ENCODE data around the gene ATXN10.

The ATXN10 gene

GRCh38 chr22:45866126-45866645 is 194.6 kb downstream of the ATXN10 start:
- DNase-seq: peak; percentile 27

GRCh38 chr22:45866646-45867117 is 195.0 kb downstream of the ATXN10 start:
- DNase-seq: no peak

GRCh38 chr22:45867118-45867905 is 195.7 kb downstream of the ATXN10 start:
- no peak for DNase-seq

GRCh38 chr22:45867906-45868555 is 196.4 kb downstream of the ATXN10 start:
- DNase-seq: no peak

- no peak for DNase-seq
These were observed 197.1 kb downstream of the ATXN10 start for GRCh38 chr22:45868571-45869339.

- no peak for DNase-seq
These were observed 197.8 kb downstream of the ATXN10 start for GRCh38 chr22:45869340-45869847.

GRCh38 chr22:45870011-45870410 is 198.4 kb downstream of the ATXN10 start:
- no peak for DNase-seq

GRCh38 chr22:45871721-45872120 is 200.1 kb downstream of the ATXN10 start:
- no peak for DNase-seq

GRCh38 chr22:45872659-45873263 is 201.1 kb downstream of the ATXN10 start:
- DNase-seq: no peak

- no peak for DNase-seq
These were observed 204.8 kb downstream of the ATXN10 start for GRCh38 chr22:45876136-45877035.

GRCh38 chr22:45877036-45877380 is 205.4 kb downstream of the ATXN10 start:
- DNase-seq: no peak

- no peak for DNase-seq
These were observed 206.0 kb downstream of the ATXN10 start for GRCh38 chr22:45877651-45878050.

GRCh38 chr22:45878051-45878781 is 206.6 kb downstream of the ATXN10 start:
- no peak for DNase-seq

- DNase-seq: no peak
These were observed 207.4 kb downstream of the ATXN10 start for GRCh38 chr22:45878901-45879551.

GRCh38 chr22:45879552-45879949 is 207.9 kb downstream of the ATXN10 start:
- DNase-seq: no peak

GRCh38 chr22:45880091-45880715 is 208.6 kb downstream of the ATXN10 start:
- DNase-seq: no peak

- DNase-seq: no peak
These were observed 209.3 kb downstream of the ATXN10 start for GRCh38 chr22:45880716-45881523.

GRCh38 chr22:45881524-45881875 is 209.9 kb downstream of the ATXN10 start:
- DNase-seq: no peak

Data from NCI-H446 treated with DMSO at 0.1 percent for 48 hours (cell line).